ENCODE results near the gene TTF1.

DNA sequence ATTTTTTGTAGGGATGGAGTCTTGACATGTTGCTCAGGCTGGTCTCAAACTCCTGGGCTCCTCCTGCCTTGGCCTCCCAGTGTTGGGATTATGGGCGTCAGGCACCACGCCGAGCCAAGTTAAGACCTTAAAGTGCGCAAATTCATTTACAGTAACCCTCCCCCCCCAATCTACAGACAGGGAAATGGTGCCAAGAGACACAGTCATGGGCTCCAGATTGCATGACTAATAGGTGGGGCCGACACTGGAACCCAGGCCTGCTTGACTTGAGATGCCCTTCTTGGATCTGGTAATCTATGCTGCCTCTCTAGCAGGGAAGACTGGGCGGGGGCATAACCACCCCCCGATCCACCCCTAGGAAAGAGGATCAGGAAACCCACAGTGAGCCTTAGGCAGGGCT is 19.5 kb downstream of the TTF1 start:
- TF ChIP-seq, protein P1, sequence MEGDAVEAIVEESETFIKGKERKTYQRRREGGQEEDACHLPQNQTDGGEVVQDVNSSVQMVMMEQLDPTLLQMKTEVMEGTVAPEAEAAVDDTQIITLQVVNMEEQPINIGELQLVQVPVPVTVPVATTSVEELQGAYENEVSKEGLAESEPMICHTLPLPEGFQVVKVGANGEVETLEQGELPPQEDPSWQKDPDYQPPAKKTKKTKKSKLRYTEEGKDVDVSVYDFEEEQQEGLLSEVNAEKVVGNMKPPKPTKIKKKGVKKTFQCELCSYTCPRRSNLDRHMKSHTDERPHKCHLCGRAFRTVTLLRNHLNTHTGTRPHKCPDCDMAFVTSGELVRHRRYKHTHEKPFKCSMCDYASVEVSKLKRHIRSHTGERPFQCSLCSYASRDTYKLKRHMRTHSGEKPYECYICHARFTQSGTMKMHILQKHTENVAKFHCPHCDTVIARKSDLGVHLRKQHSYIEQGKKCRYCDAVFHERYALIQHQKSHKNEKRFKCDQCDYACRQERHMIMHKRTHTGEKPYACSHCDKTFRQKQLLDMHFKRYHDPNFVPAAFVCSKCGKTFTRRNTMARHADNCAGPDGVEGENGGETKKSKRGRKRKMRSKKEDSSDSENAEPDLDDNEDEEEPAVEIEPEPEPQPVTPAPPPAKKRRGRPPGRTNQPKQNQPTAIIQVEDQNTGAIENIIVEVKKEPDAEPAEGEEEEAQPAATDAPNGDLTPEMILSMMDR (IDR thresholded peaks at IDR 0.05) = no peak
- no peak for TF ChIP-seq POLR2AphosphoS5 (IDR thresholded peaks at IDR 0.05)
